OCI-LY1 (cell line): Measurements from ENCODE around the gene RAB40C.

Source experiments
- H2AFZ ChIP-seq: fragments of 200-600 bp; sonication (generic), shearing (Covaris generic); 2 replicates; pipeline ENCODE4 v1.6.0; 2014; ENCODE audit warnings: antibody characterized with exemption, mild to moderate bottlenecking, low read length
- H3F3A ChIP-seq: fragments of 200-600 bp; sonication (generic), shearing (Covaris generic); 2 replicates; pipeline ENCODE4 v1.6.0; 2014; ENCODE audit warnings: mild to moderate bottlenecking, antibody characterized with exemption, low read length, moderate library complexity; ENCODE audit not compliant: insufficient read depth
- H3K27ac ChIP-seq: fragments of 200-600 bp; sonication (generic); 2 replicates; pipeline ENCODE4 v1.5.1; 2014; ENCODE audit warnings: low read length, mixed run types, mild to moderate bottlenecking, low read depth; ENCODE audit not compliant: poor library complexity, severe bottlenecking
- H3K27me3 ChIP-seq: fragments of 200-600 bp; sonication (generic); 2 replicates; pipeline ENCODE4 v1.6.0; 2014; ENCODE audit warnings: antibody characterized with exemption, mild to moderate bottlenecking, low read length, moderate library complexity; ENCODE audit not compliant: insufficient read depth
- H3K36me3 ChIP-seq: fragments of 200-600 bp; sonication (generic); 2 replicates; pipeline ENCODE4 v1.6.1; 2014; ENCODE audit warnings: mild to moderate bottlenecking, antibody characterized with exemption, low read length, moderate library complexity, mixed read lengths; ENCODE audit not compliant: insufficient read depth
- H3K4me1 ChIP-seq: fragments of 200-600 bp; sonication (generic); 2 replicates; pipeline ENCODE4 v1.5.1; 2014; ENCODE audit warnings: mild to moderate bottlenecking, low read length, moderate library complexity; ENCODE audit not compliant: insufficient read depth, severe bottlenecking
- H3K4me2 ChIP-seq: fragments of 200-600 bp; sonication (generic), shearing (Covaris generic); 2 replicates; pipeline ENCODE4 v1.6.1; 2014; ENCODE audit warnings: low read length
- H3K4me3 ChIP-seq: fragments of 200-600 bp; sonication (generic); 2 replicates; pipeline ENCODE4 v1.5.1; 2014; ENCODE audit warnings: low read length, low read depth, mild to moderate bottlenecking, mixed read lengths; ENCODE audit not compliant: poor library complexity, severe bottlenecking
- H3K79me2 ChIP-seq: fragments of 200-600 bp; shearing (Covaris generic); 2 replicates; pipeline ENCODE4 v1.6.1; 2016; ENCODE audit warnings: mixed run types, low read length, mixed read lengths; ENCODE audit not compliant: insufficient read depth
- H3K9ac ChIP-seq: fragments of 200-600 bp; sonication (generic), shearing (Covaris generic); 2 replicates; pipeline ENCODE4 v1.6.1; 2014; ENCODE audit warnings: mild to moderate bottlenecking, low read length, mixed read lengths
- H3K9me2 ChIP-seq: fragments of 200-600 bp; sonication (generic), shearing (Covaris generic); 2 replicates; pipeline ENCODE4 v1.6.1; 2014; ENCODE audit warnings: low read depth, mild to moderate bottlenecking, low read length, mixed read lengths
- H3K9me3 ChIP-seq: fragments of 200-600 bp; shearing (Covaris generic); 2 replicates; pipeline ENCODE4 v1.6.1; 2014; ENCODE audit warnings: low read length, mixed read lengths
- H4K20me1 ChIP-seq: fragments of 200-600 bp; sonication (generic), shearing (Covaris generic); 2 replicates; pipeline ENCODE4 v1.6.0; 2016; ENCODE audit warnings: mild to moderate bottlenecking, low read length; ENCODE audit not compliant: insufficient read depth
- CTCF ChIP-seq: fragments of 200-600 bp; sonication (generic), shearing (Covaris generic); IDR thresholded peaks from 2 replicates; pipeline ENCODE4 v1.5.1; 2017; ENCODE audit warnings: mild to moderate bottlenecking, antibody characterized with exemption, low read length, moderate library complexity, mixed read lengths
- EZH2 ChIP-seq: fragments of 200-600 bp; sonication (generic), shearing (Covaris generic); IDR thresholded peaks from 2 replicates; pipeline ENCODE4 v1.8.0; 2017; ENCODE audit warnings: borderline replicate concordance, mixed run types, mild to moderate bottlenecking, antibody characterized with exemption, low read length, moderate library complexity, mixed read lengths

Gene RAB40C

GRCh38 chr16:634996-635395, 45.1 kb downstream of the RAB40C start:
- H3K27me3 ChIP-seq = no peaks in the 10 kb centered on the region; the same call in 1 of the 2 replicates
- TF ChIP-seq CTCF (no peak), EZH2 (no peak)
- peak overlapping the region; percentile 78; the same call in 1 of the 2 replicates for H3K9ac ChIP-seq
- H3F3A ChIP-seq = no peaks in the 10 kb centered on the region
- H3K4me2 ChIP-seq = peak overlapping the region; percentile 84
- H3K9me3 ChIP-seq = no peaks in the 10 kb centered on the region
- H3K4me1 ChIP-seq = peaks cover 22% of the 10 kb centered on the region
- no peaks in the 10 kb centered on the region for H3K9me2 ChIP-seq
- no peaks in the 10 kb centered on the region for H4K20me1 ChIP-seq
- H3K79me2 ChIP-seq = no peaks in the 10 kb centered on the region
- no peaks in the 10 kb centered on the region for H3K36me3 ChIP-seq
- H3K27ac ChIP-seq = no peak overlapping the region
- peak overlapping the region; percentile 78 for H3K4me3 ChIP-seq
- H2AFZ ChIP-seq = no peak overlapping the region

- H3F3A ChIP-seq = no peaks in the 10 kb centered on the region
- peak overlapping the region; percentile 84 for H3K4me2 ChIP-seq
- no peaks in the 10 kb centered on the region for H4K20me1 ChIP-seq
- H3K9me3 ChIP-seq = no peaks in the 10 kb centered on the region
- no peak overlapping the region for H3K27ac ChIP-seq
- H3K79me2 ChIP-seq = no peaks in the 10 kb centered on the region
- H3K4me1 ChIP-seq = peaks cover 26% of the 10 kb centered on the region
- H2AFZ ChIP-seq = no peak overlapping the region
- H3K9ac ChIP-seq = peak overlapping the region; percentile 78
- H3K27me3 ChIP-seq = no peaks in the 10 kb centered on the region; the same call in 1 of the 2 replicates
- H3K4me3 ChIP-seq = peak overlapping the region; percentile 78
- H3K9me2 ChIP-seq = no peaks in the 10 kb centered on the region
- H3K36me3 ChIP-seq = no peaks in the 10 kb centered on the region
- TF ChIP-seq CTCF (no peak), EZH2 (no peak)
These were observed 45.8 kb downstream of the RAB40C start for GRCh38 chr16:635573-636205.

- peak within 1 kb of the TSS; percentile 70 for H3K27ac ChIP-seq
- no peaks in the 10 kb centered on the region for H3K27me3 ChIP-seq
- H3K36me3 ChIP-seq = no peaks in the 10 kb centered on the region
- no peaks in the 10 kb centered on the region for H3K79me2 ChIP-seq
- H3F3A ChIP-seq = no peaks in the 10 kb centered on the region
- H2AFZ ChIP-seq = no peak within 1 kb of the TSS
- no peaks in the 10 kb centered on the region for H3K9me2 ChIP-seq
- H3K4me3 ChIP-seq = peak within 1 kb of the TSS; percentile 78
- peak within 1 kb of the TSS; percentile 78 for H3K9ac ChIP-seq
- no peak for TF ChIP-seq CTCF
- TF ChIP-seq EZH2 = no peak
- peaks cover 33% of the 10 kb centered on the region for H3K4me1 ChIP-seq
- no peaks in the 10 kb centered on the region for H3K9me3 ChIP-seq
- no peaks in the 10 kb centered on the region for H4K20me1 ChIP-seq
- peak within 1 kb of the TSS; percentile 84 for H3K4me2 ChIP-seq
These were observed 46.6 kb downstream of the RAB40C start, which contains the start of gene METTL26 for GRCh38 chr16:636206-637080. TSS of gene METTL26 (minus strand) at chr16:636305. CDS start at chr16:636290, 15 bp downstream.
